Gastroesophageal sphincter (tissue), 3 donors: Measurements from ENCODE around the gene ANP32A.

Experiments used
- CTCF ChIP-seq, 4 experiments: fragments of 200-600 bp in 2 of 4; fragments of 450-650 bp in 2 of 4; sonication (generic) in 1 of 4; IDR thresholded peaks; one replicate each; pipeline ENCODE4 v1.5.1; 2017 to 2019; ENCODE audit warnings: antibody characterized with exemption in 4 of 4, mild to moderate bottlenecking in 2 of 4, moderate library complexity in 2 of 4
- EP300 ChIP-seq: sonication (generic); formaldehyde crosslinking; IDR thresholded peaks from one replicate; pipeline ENCODE4 v1.6.1; 2017; ENCODE audit warnings: antibody characterized with exemption, mild to moderate bottlenecking

GRCh38 chr15:68812597-68813431 lies 7.9 kb downstream of the ANP32A start:
- no peak for TF ChIP-seq EP300
- TF ChIP-seq CTCF (IDR thresholded peaks at IDR 0.05), result no peak
